SK-N-SH (cell line): ENCODE measurements around the gene CLSTN2. TPM values are rescaled to one million over a fixed set of nuclear protein-coding genes. Genes with fewer than 3 reads are reported as not detected.

Experiments
- CTCF ChIA-PET: fragments of 300-600, 350-600 bp; formaldehyde crosslinking; extraction: SDS; loops from one replicate; lab custom pipeline; 2021; lab: Yijun Ruan, JAX
- POLR2A ChIA-PET: fragments of 350-600 bp; sonication (Branson Sonifier 250); formaldehyde crosslinking; extraction: SDS; loops from one replicate; lab custom pipeline; 2020; ENCODE audit warnings: antibody characterized with exemption, inconsistent platforms; lab: Yijun Ruan, JAX
- DNase-seq: peaks from one replicate; pipeline ENCODE4 v3.0.0; 2012
- H2AFZ ChIP-seq: fragments of 200-600 bp; sonication (generic); 2 replicates; pipeline ENCODE4 v1.8.1; 2016; ENCODE audit warnings: antibody characterized with exemption, mild to moderate bottlenecking, low read depth
- H3F3A ChIP-seq: fragments of 200-600 bp; sonication (generic); replicated peaks from 2 replicates; pipeline ENCODE3; 2016; ENCODE audit warnings: antibody characterized with exemption, mild to moderate bottlenecking; ENCODE audit not compliant: insufficient read depth
- H3K27ac ChIP-seq, 2 experiments: fragments of 200-500 bp in 1 of 2; fragments of 200-600 bp in 1 of 2; sonication (Bioruptor generic) in 1 of 2; sonication (generic), shearing (Covaris generic) in 1 of 2; 2 replicates each; pipeline versions ENCODE4 v1.5.1 to v1.6.1; 2014 to 2016; ENCODE audit warnings: low read depth in 2 of 2, inconsistent platforms in 1 of 2, low read length in 1 of 2, mild to moderate bottlenecking in 1 of 2, mixed read lengths in 1 of 2
- H3K27me3 ChIP-seq: fragments of 200-600 bp; sonication (generic), shearing (Covaris generic); 2 replicates; pipeline ENCODE4 v1.6.1; 2016; ENCODE audit warnings: mixed run types; ENCODE audit not compliant: insufficient read depth
- H3K36me3 ChIP-seq, 2 experiments: fragments of 200-500 bp in 1 of 2; fragments of 200-600 bp in 1 of 2; sonication (Bioruptor generic) in 1 of 2; sonication (generic) in 1 of 2; replicated peaks in 1 of 2; 2 replicates each; pipeline versions ENCODE3 to v1.5.1; 2014 to 2016; ENCODE audit warnings: low read length in 1 of 2, mild to moderate bottlenecking in 1 of 2; ENCODE audit not compliant: insufficient read depth in 2 of 2, control insufficient read depth in 1 of 2
- H3K4me1 ChIP-seq, 2 experiments: fragments of 200-500 bp in 1 of 2; fragments of 200-600 bp in 1 of 2; sonication (Bioruptor generic) in 1 of 2; sonication (generic), shearing (Covaris generic) in 1 of 2; 2 replicates each; pipeline versions ENCODE4 v1.5.1 to v1.6.1; 2014 to 2016; ENCODE audit warnings: low read depth in 1 of 2, low read length in 1 of 2, mixed run types in 1 of 2; ENCODE audit not compliant: insufficient read depth in 2 of 2, control insufficient read depth in 1 of 2
- H3K4me2 ChIP-seq: fragments of 200-600 bp; sonication (generic), shearing (Covaris generic); 2 replicates; pipeline ENCODE4 v1.6.1; 2017; ENCODE audit warnings: mixed run types
- H3K4me3 ChIP-seq, 2 experiments: fragments of 200-500 bp in 1 of 2; fragments of 200-600 bp in 1 of 2; sonication (Bioruptor generic) in 1 of 2; sonication (generic), shearing (Covaris generic) in 1 of 2; 2 replicates each; pipeline versions ENCODE4 v1.5.1 to v1.8.1; 2014 to 2016; ENCODE audit warnings: low read depth in 2 of 2, inconsistent platforms in 1 of 2, low read length in 1 of 2, mild to moderate bottlenecking in 1 of 2, mixed read lengths in 1 of 2, moderate library complexity in 1 of 2
- H3K79me2 ChIP-seq: fragments of 200-600 bp; sonication (generic); 2 replicates; pipeline ENCODE4 v1.8.1; 2017; ENCODE audit warnings: mild to moderate bottlenecking; ENCODE audit not compliant: insufficient read depth
- H3K9ac ChIP-seq: fragments of 200-600 bp; sonication (generic); 2 replicates; pipeline ENCODE4 v1.6.1; 2017; ENCODE audit warnings: mixed run types
- H3K9me2 ChIP-seq: fragments of 200-600 bp; sonication (generic); 2 replicates; pipeline ENCODE4 v1.6.1; 2017; ENCODE audit warnings: mixed run types
- H3K9me3 ChIP-seq: fragments of 200-600 bp; sonication (generic); 2 replicates; pipeline ENCODE4 v1.6.1; 2017; ENCODE audit warnings: mixed run types, mild to moderate bottlenecking, moderate library complexity
- H4K20me1 ChIP-seq: fragments of 200-600 bp; sonication (generic); 2 replicates; pipeline ENCODE4 v1.6.1; 2017; ENCODE audit warnings: mild to moderate bottlenecking, mixed run types; ENCODE audit not compliant: insufficient read depth
- CHD2 ChIP-seq: fragments of 150-350 bp; IDR thresholded peaks from 2 replicates; pipeline ENCODE4 v1.6.1; 2018; ENCODE audit warnings: low read length; ENCODE audit not compliant: partially characterized antibody
- EP300 ChIP-seq, 2 experiments: IDR thresholded peaks; 2 replicates each; pipeline versions ENCODE4 v1.4.0 to v1.6.1; 2012; ENCODE audit warnings: borderline replicate concordance in 1 of 2, low read depth in 1 of 2, low read length in 1 of 2
- EZH2phosphoT487 ChIP-seq: fragments of 200-600 bp; sonication (generic); IDR thresholded peaks from 2 replicates; pipeline ENCODE4 v1.6.1; 2017; ENCODE audit warnings: low read depth, mixed run types, mild to moderate bottlenecking, antibody characterized with exemption, moderate library complexity, borderline replicate concordance
- FOSL2 ChIP-seq: IDR thresholded peaks from 2 replicates; pipeline ENCODE4 v1.4.0; 2012; ENCODE audit warnings: low read depth, mild to moderate bottlenecking, moderate library complexity, borderline replicate concordance
- FOXJ3 ChIP-seq: sonication (generic); formaldehyde crosslinking; IDR thresholded peaks from 2 replicates; pipeline ENCODE4 v1.5.1; 2020; ENCODE audit warnings: mild to moderate bottlenecking, missing genetic modification reagents
- GABPA ChIP-seq: IDR thresholded peaks from 2 replicates; pipeline ENCODE4 v1.4.0; 2012; ENCODE audit warnings: low read depth, mild to moderate bottlenecking
- GATA2 ChIP-seq: sonication (generic); formaldehyde crosslinking; IDR thresholded peaks from 2 replicates; pipeline ENCODE4 v1.5.0; 2020; ENCODE audit warnings: mild to moderate bottlenecking, missing genetic modification reagents
- IRF3 ChIP-seq: fragments of 150-350 bp; IDR thresholded peaks from 2 replicates; pipeline ENCODE4 v1.6.1; 2016; ENCODE audit warnings: mild to moderate bottlenecking, low read depth, low read length
- JUND ChIP-seq: IDR thresholded peaks from 2 replicates; pipeline ENCODE4 v1.4.0; 2012
- MEF2A ChIP-seq: IDR thresholded peaks from 2 replicates; pipeline ENCODE4 v1.4.0; 2012; ENCODE audit warnings: low read depth, borderline replicate concordance
- MXI1 ChIP-seq: IDR thresholded peaks from 2 replicates; pipeline ENCODE4 v1.6.1; 2012; ENCODE audit warnings: mild to moderate bottlenecking, low read depth, low read length, improper control_type of control experiment
- POLR2AphosphoS5 ChIP-seq: IDR thresholded peaks from 2 replicates; pipeline ENCODE4 v1.6.1; 2012; ENCODE audit warnings: low read depth, low read length
- RAD21 ChIP-seq: IDR thresholded peaks from 2 replicates; pipeline ENCODE4 v1.6.1; 2012; ENCODE audit warnings: mild to moderate bottlenecking, low read length
- TEAD4 ChIP-seq: IDR thresholded peaks from 2 replicates; pipeline ENCODE4 v1.4.0; 2012; ENCODE audit warnings: mild to moderate bottlenecking, borderline replicate concordance; ENCODE audit not compliant: insufficient read depth
- WGBS: methylation state at CpG from one replicate; pipeline ENCODE4 v1.1.6; 2017; ENCODE audit warnings: low lambda C conversion rate; 5-methylcytosine and 5-hydroxymethylcytosine counted together
- polyA plus RNA-seq, 3 experiments: library from polyadenylated mRNA; depleted of rRNA; stranded (reverse); fragments of >200 nt; gene quantifications; 2 replicates each; pipeline ENCODE4 v1.2.3, GENCODE V29; 2012
- TF ChIP-seq, protein P1 (sequence below): fragments of 200-600 bp; sonication (generic); IDR thresholded peaks from 2 replicates; pipeline ENCODE4 v1.6.1; 2017; ENCODE audit warnings: antibody characterized with exemption, mild to moderate bottlenecking, moderate library complexity

The CLSTN2 gene
- polyA plus RNA-seq, 1 of the 3 experiments (the other 2 are of a cell fraction), result 0.02 TPM

DNA sequence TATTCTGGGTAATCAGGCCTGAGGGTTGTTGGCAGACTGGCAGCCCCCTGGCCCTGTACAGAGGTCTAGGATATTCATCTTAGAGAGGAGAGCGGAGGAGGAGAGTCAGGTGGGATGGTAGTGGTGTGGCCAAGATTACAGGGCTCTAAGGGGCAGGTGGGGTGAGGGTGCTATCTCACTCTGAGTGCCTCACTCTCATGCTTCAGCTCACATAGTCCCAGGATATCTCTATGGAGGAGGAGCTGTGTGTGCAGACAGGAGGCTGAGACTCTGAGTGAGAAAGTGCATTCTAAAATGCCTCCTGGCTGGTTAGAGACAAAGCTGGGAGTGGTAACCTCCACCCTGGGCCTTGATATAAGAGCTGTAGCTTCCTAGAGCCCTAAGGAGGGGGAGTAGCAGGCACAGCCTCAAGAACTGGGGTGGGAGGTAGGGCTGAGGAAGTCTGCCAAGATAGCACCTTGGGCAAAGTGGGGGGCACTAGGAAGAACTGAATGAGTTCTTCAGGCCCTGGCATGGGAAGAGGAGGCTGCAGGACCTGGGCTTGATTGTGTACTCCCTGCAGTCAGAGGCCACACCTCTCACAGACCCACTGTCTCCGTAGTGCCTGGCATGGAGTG, 39.9 kb downstream of the CLSTN2 start (continued):
- TF ChIP-seq POLR2AphosphoS5 (no peak), CHD2 (no peak), EZH2phosphoT487 (no peak), GABPA (no peak)

GRCh38 chr3:139975594-139976365, 40.8 kb downstream of the CLSTN2 start:
- Histone ChIP-seq H3K79me2 (no peaks in the 10 kb centered on the region), H3F3A (no peaks in the 10 kb centered on the region), H3K36me3 (no peaks in the 10 kb centered on the region), H3K9me3 (no peaks in the 10 kb centered on the region), H3K9ac (no peak overlapping the region), H3K4me1 (peaks cover 0 to 28% of the 10 kb centered on the region in 2 experiments; a peak in 1 of 4 replicates), H2AFZ (no peak overlapping the region), H3K27me3 (no peaks in the 10 kb centered on the region), H3K4me3 (no peak overlapping the region), H3K4me2 (no peak overlapping the region), H3K27ac (peak overlapping the region in 1 of 2 experiments; percentile 19; a peak in 2 of 4 replicates), H4K20me1 (no peaks in the 10 kb centered on the region), H3K9me2 (no peaks in the 10 kb centered on the region)
- DNase-seq, result peak; percentile 32
- no peak for TF ChIP-seq GABPA
- peak in 1 of 2 experiments; percentile 23; a peak in 1 of 4 replicates for TF ChIP-seq EP300 (IDR thresholded peaks at IDR 0.05; ENCODE audit: borderline replicate concordance in 1 of 2, low read depth in 1 of 2, low read length in 1 of 2)
- TF ChIP-seq RAD21, result peak; percentile 22; the same call in 1 of the 2 replicates
- ChIA-PET POLR2A (no interaction called here), CTCF (interaction anchor here (2.1 kb wide), 1 partner anchor 38 kb away, joined by 9 read pairs; no protein-coding TSS in a partner anchor)
- 18% methylated on average over 4 of the region's 5 CpGs for WGBS

- Histone ChIP-seq H2AFZ (no peak overlapping the region), H3K27me3 (no peaks in the 10 kb centered on the region), H3K79me2 (no peaks in the 10 kb centered on the region), H3K9ac (no peak overlapping the region), H3K9me2 (no peaks in the 10 kb centered on the region), H3K9me3 (no peaks in the 10 kb centered on the region), H3F3A (no peaks in the 10 kb centered on the region), H4K20me1 (no peaks in the 10 kb centered on the region), H3K36me3 (no peaks in the 10 kb centered on the region), H3K4me1 (peaks cover 0 to 32% of the 10 kb centered on the region in 2 experiments; a peak in 2 of 4 replicates), H3K27ac (no peak overlapping the region), H3K4me3 (no peak overlapping the region), H3K4me2 (no peak overlapping the region)
- no peak for DNase-seq
- ChIA-PET POLR2A (interaction anchor here (0.6 kb wide), 1 partner anchor 1223 kb away, joined by 3 read pairs; no protein-coding TSS in a partner anchor), CTCF (interaction anchor here (1.1 to 1.9 kb wide), 4 partner anchors 10 to 72 kb away, joined by 3 to 5 read pairs (median 3); partner anchors contain the start of gene CLSTN2)
- 45% methylated on average over 4 of the region's 4 CpGs for WGBS
- TF ChIP-seq FOXJ3 (CRISPR knock-in tag) (no peak), POLR2AphosphoS5 (no peak), RAD21 (no peak), IRF3 (no peak), MXI1 (no peak), GATA2 (CRISPR knock-in tag) (no peak), MEF2A (no peak), JUND (no peak), FOSL2 (no peak), TEAD4 (no peak)
- TF ChIP-seq, protein P1, sequence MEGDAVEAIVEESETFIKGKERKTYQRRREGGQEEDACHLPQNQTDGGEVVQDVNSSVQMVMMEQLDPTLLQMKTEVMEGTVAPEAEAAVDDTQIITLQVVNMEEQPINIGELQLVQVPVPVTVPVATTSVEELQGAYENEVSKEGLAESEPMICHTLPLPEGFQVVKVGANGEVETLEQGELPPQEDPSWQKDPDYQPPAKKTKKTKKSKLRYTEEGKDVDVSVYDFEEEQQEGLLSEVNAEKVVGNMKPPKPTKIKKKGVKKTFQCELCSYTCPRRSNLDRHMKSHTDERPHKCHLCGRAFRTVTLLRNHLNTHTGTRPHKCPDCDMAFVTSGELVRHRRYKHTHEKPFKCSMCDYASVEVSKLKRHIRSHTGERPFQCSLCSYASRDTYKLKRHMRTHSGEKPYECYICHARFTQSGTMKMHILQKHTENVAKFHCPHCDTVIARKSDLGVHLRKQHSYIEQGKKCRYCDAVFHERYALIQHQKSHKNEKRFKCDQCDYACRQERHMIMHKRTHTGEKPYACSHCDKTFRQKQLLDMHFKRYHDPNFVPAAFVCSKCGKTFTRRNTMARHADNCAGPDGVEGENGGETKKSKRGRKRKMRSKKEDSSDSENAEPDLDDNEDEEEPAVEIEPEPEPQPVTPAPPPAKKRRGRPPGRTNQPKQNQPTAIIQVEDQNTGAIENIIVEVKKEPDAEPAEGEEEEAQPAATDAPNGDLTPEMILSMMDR, result no peak
Observed at GRCh38 chr3:139978966-139979365, 44.0 kb downstream of the CLSTN2 start.
